ENCODE data around the gene RAB33B.
A peak's percentile ranks its signal among the peaks of the same experiment; 100 is the strongest.
"Not testable (repeated sequence)": the region's sequence is repeated elsewhere in the genome, so short reads cannot be mapped to it uniquely, and the experiment has no call there.

The RAB33B gene

GRCh38 chr4:139454111-139455045 lies at the start of gene RAB33B:
Gene RAB33B, plus strand, starts transcription at chr4:139454121. Its CDS starts 75 bp downstream, at chr4:139454196.
- no peak for DNase-seq (ENCODE audit: low read depth)

- DNase-seq (ENCODE audit: low read depth), result no peak
Measured at GRCh38 chr4:139410312-139410711, 43.6 kb upstream of the RAB33B start.

- DNase-seq (ENCODE audit: low read depth), result not testable (repeated sequence)
Measured at GRCh38 chr4:139414671-139415210, 39.2 kb upstream of the RAB33B start.

- no peak for DNase-seq (ENCODE audit: low read depth)
Measured at GRCh38 chr4:139416073-139416673, 37.7 kb upstream of the RAB33B start.

- DNase-seq (ENCODE audit: low read depth), result no peak
Measured at GRCh38 chr4:139419388-139419914, 34.5 kb upstream of the RAB33B start.

- no peak for DNase-seq (ENCODE audit: low read depth)
Measured at GRCh38 chr4:139420652-139421051, 33.3 kb upstream of the RAB33B start.

GRCh38 chr4:139436122-139436521 lies 17.8 kb upstream of the RAB33B start:
- no peak for DNase-seq (ENCODE audit: low read depth)

- no peak for DNase-seq (ENCODE audit: low read depth)
Measured at GRCh38 chr4:139438141-139438540, 15.8 kb upstream of the RAB33B start.

GRCh38 chr4:139441029-139441428 lies 12.9 kb upstream of the RAB33B start:
- no peak for DNase-seq (ENCODE audit: low read depth)

GRCh38 chr4:139443661-139444060 lies 10.3 kb upstream of the RAB33B start:
- DNase-seq (ENCODE audit: low read depth), result no peak

GRCh38 chr4:139444881-139445280 lies 9.0 kb upstream of the RAB33B start:
- not testable (repeated sequence) for DNase-seq (ENCODE audit: low read depth)

GRCh38 chr4:139447078-139447477 lies 6.8 kb upstream of the RAB33B start:
- not testable (repeated sequence) for DNase-seq (ENCODE audit: low read depth)

GRCh38 chr4:139450586-139450985 lies 3.3 kb upstream of the RAB33B start:
- DNase-seq (ENCODE audit: low read depth), result no peak

- no peak for DNase-seq (ENCODE audit: low read depth)
Measured at GRCh38 chr4:139451997-139452396, 1.9 kb upstream of the RAB33B start.

- peak; percentile 52 for DNase-seq (ENCODE audit: low read depth)
Measured at GRCh38 chr4:139453041-139453370, 915 bp upstream of the RAB33B start.

- peak; percentile 96 for DNase-seq (ENCODE audit: low read depth)
Measured at GRCh38 chr4:139453371-139454110, 380 bp upstream of the RAB33B start.

GRCh38 chr4:139455126-139455538 lies 1.2 kb downstream of the RAB33B start:
- no peak for DNase-seq (ENCODE audit: low read depth)

GRCh38 chr4:139457318-139457717 lies 3.4 kb downstream of the RAB33B start:
- DNase-seq (ENCODE audit: low read depth), result no peak

GRCh38 chr4:139458543-139458942 lies 4.6 kb downstream of the RAB33B start:
- DNase-seq (ENCODE audit: low read depth), result no peak

- no peak for DNase-seq (ENCODE audit: low read depth)
Measured at GRCh38 chr4:139458999-139459398, 5.1 kb downstream of the RAB33B start.

GRCh38 chr4:139460565-139460964 lies 6.6 kb downstream of the RAB33B start:
- no peak for DNase-seq (ENCODE audit: low read depth)

GRCh38 chr4:139461022-139461628 lies 7.2 kb downstream of the RAB33B start:
- no peak for DNase-seq (ENCODE audit: low read depth)

All from stromal cell of bone marrow (primary cell).